NCI-H1092 (cell line): Measurements from ENCODE around the gene MAGOH.
"Not testable (repeated sequence)": the region's sequence is repeated elsewhere in the genome, so short reads cannot be mapped to it uniquely, and the experiment has no call there.

Experiments
- DNase-seq: peaks from one replicate; lab custom pipeline; 2025; lab: John Stamatoyannopoulos, UW

MAGOH gene

GRCh38 chr1:53238197-53239155 is at the start of gene MAGOH:
Gene MAGOH (minus strand): TSS chr1:53238518. CDS start chr1:53238448, 70 bp downstream.
- DNase-seq, result peak; percentile 76

GRCh38 chr1:53286955-53287354 is 48.6 kb upstream of the MAGOH start:
- peak; percentile 26 for DNase-seq

- no peak for DNase-seq
These were observed 47.8 kb upstream of the MAGOH start for GRCh38 chr1:53285969-53286760.

GRCh38 chr1:53285546-53285945 is 47.2 kb upstream of the MAGOH start:
- DNase-seq, result no peak

GRCh38 chr1:53284224-53285020 is 46.1 kb upstream of the MAGOH start:
- DNase-seq, result no peak

- DNase-seq, result not testable (repeated sequence)
These were observed 44.8 kb upstream of the MAGOH start for GRCh38 chr1:53283156-53283555.

GRCh38 chr1:53281133-53281532 is 42.8 kb upstream of the MAGOH start:
- no peak for DNase-seq

- no peak for DNase-seq
These were observed 42.2 kb upstream of the MAGOH start for GRCh38 chr1:53280496-53280895.

GRCh38 chr1:53279296-53280200 is 41.2 kb upstream of the MAGOH start:
- DNase-seq, result no peak

GRCh38 chr1:53278298-53278725 is 40.0 kb upstream of the MAGOH start:
- DNase-seq, result no peak

GRCh38 chr1:53277326-53277725 is 39.0 kb upstream of the MAGOH start:
- no peak for DNase-seq

GRCh38 chr1:53276902-53277281 is 38.6 kb upstream of the MAGOH start:
- no peak for DNase-seq

- DNase-seq, result no peak
These were observed 38.0 kb upstream of the MAGOH start for GRCh38 chr1:53276153-53276901.

- DNase-seq, result no peak
These were observed 37.2 kb upstream of the MAGOH start for GRCh38 chr1:53275566-53275965.

GRCh38 chr1:53274541-53275185 is 36.3 kb upstream of the MAGOH start:
- DNase-seq, result no peak

- no peak for DNase-seq
These were observed 35.7 kb upstream of the MAGOH start for GRCh38 chr1:53274026-53274425.

GRCh38 chr1:53273526-53273925 is 35.2 kb upstream of the MAGOH start:
- DNase-seq, result no peak

- DNase-seq, result no peak
These were observed 34.0 kb upstream of the MAGOH start for GRCh38 chr1:53272349-53272748.

GRCh38 chr1:53271446-53272090 is 33.2 kb upstream of the MAGOH start:
- DNase-seq, result no peak
